Adipocyte (in vitro differentiated cells): Measurements from ENCODE around the gene PCID2.

Experiments used
- DNase-seq: peaks from one replicate; pipeline ENCODE4 v3.0.0-alpha.2; 2015; ENCODE audit warnings: low read depth
- H3K27me3 ChIP-seq: replicated peaks from 2 replicates; pipeline ENCODE4 v1.7.0; 2013; ENCODE audit warnings: mild to moderate bottlenecking, low read length, moderate library complexity; ENCODE audit not compliant: control insufficient read depth, insufficient read depth
- H3K36me3 ChIP-seq: 2 replicates; pipeline ENCODE4 v1.7.0; 2013; ENCODE audit warnings: low read length, mild to moderate bottlenecking, moderate library complexity; ENCODE audit not compliant: control insufficient read depth, insufficient read depth, severe bottlenecking
- H3K4me1 ChIP-seq: 2 replicates; pipeline ENCODE4 v1.7.0; 2013; ENCODE audit warnings: mild to moderate bottlenecking, low read length, moderate library complexity; ENCODE audit not compliant: control insufficient read depth, insufficient read depth
- H3K4me3 ChIP-seq: 2 replicates; pipeline ENCODE4 v1.7.0; 2013; ENCODE audit warnings: mild to moderate bottlenecking, low read length, moderate library complexity
- H3K9ac ChIP-seq: 2 replicates; pipeline ENCODE4 v1.7.0; 2013; ENCODE audit warnings: mild to moderate bottlenecking, low read length, moderate library complexity
- H3K9me3 ChIP-seq: 2 replicates; pipeline ENCODE4 v1.7.0; 2013; ENCODE audit warnings: mild to moderate bottlenecking, low read length, moderate library complexity; ENCODE audit not compliant: control insufficient read depth

PCID2 gene

DNA sequence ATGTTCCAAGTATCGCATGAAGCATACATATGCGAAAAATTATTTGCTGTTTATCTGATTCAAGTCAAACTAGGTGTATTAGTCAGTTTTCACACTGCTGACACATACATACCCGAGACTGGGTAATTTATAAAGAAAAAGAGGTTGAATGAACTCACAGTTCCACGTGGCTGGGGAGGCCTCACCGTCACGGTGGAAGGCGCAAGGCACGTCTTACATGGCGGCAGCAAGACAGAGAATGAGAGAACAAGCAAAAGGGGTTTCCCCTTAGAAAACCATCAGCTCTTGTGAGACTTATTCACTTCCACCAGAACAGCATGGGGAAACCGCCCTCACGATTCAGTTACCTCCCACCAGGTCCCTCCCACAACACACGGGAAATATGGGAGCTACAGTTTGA lies 63.0 kb downstream of the PCID2 start:
- Histone ChIP-seq H3K27me3 (no peaks in the 10 kb centered on the region), H3K9me3 (no peaks in the 10 kb centered on the region), H3K36me3 (no peaks in the 10 kb centered on the region), H3K4me3 (no peak overlapping the region), H3K4me1 (peaks cover 4% of the 10 kb centered on the region), H3K9ac (no peak overlapping the region)
- no peak for DNase-seq

DNA sequence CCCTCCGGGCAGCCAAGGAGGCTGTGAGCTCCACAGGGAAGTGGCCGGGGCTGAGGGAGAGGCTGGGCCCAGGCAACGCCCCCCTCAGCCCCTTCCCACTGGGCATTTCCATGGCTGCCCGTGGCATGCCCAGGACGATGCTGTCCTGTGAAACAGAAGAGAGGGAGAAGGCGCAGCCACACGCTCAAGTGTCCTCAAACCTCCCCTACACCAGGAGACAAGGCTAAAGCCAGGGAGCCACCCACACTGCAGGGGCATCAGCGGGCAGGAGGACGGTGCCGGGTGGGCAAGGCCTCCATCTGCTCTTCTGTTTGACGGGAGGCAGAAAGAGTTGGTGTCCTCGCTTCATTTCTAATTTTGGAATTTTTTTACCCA lies 64.2 kb downstream of the PCID2 start:
- peaks cover 4% of the 10 kb centered on the region for H3K4me1 ChIP-seq
- H3K9ac ChIP-seq, result no peak overlapping the region
- H3K9me3 ChIP-seq, result no peaks in the 10 kb centered on the region
- no peaks in the 10 kb centered on the region for H3K36me3 ChIP-seq
- H3K27me3 ChIP-seq, result no peaks in the 10 kb centered on the region
- H3K4me3 ChIP-seq, result no peak overlapping the region
- DNase-seq, result no peak

DNA sequence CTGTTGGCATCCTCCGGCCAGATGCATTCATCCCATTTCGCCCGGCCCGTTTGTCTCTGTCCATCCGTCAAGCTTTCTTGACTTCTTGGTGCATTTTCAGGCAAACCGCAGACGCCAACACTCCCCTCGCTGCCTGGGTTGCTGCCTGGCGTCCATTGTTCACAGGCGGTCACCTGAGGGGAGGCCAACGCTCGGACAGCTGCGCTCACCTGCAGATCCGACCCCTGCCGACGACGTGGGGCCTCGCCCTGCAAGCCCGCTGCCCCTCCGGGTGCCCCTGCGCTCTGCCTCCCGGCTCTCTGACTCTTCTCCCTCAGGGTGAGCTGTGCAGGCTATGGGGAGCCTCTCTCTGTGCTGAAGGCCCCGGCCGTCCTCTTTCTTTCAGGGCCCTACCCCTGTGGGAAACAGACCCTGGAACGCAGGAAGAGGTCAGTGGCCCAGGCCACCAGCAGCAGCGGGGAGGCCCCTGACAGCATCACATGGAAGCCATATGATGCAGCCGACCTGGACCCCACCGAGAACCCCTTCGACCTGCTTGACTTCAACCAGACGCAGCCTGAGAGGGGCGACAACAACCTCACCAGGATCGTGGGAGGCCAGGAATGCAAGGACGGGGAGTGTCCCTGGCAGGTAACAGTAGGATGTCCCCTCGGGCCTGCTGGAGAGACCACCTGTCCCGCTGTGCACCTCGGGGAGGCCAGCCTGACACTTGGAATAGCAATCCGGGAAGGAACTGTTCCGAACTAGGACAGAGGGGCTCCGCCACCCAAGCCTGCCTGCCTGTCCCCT lies 64.8 kb downstream of the PCID2 start:
- no peak for DNase-seq
- no peaks in the 10 kb centered on the region for H3K9me3 ChIP-seq

DNA sequence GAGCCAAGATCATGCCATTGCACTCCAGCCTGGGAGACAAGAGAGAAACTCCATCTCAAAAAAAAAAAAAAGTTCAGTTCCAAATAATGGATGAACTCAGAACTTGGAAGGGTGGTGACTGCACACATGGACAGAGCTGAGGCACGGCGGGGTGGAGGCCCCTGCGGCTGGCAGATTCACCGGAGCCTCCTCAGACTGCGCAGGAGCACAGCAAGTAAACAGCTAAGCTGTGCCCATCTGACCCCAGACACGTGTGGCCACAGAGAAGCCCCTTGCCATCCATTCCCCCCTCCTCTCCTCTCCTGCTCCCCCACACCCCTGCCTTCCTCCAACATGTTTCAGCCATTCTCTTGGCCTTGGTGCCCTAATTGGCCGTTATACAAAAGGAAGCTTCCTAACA lies 65.6 kb downstream of the PCID2 start:
- no peak for DNase-seq
- H3K36me3 ChIP-seq, result no peaks in the 10 kb centered on the region
- no peak overlapping the region for H3K9ac ChIP-seq
- peaks cover 4% of the 10 kb centered on the region for H3K4me1 ChIP-seq
- H3K27me3 ChIP-seq, result no peaks in the 10 kb centered on the region
- H3K4me3 ChIP-seq, result no peak overlapping the region
- H3K9me3 ChIP-seq, result no peaks in the 10 kb centered on the region

More for the DNA sequence above, 64.8 kb downstream of the PCID2 start:
- no peak overlapping the region for H3K9ac ChIP-seq
- H3K4me1 ChIP-seq, result peaks cover 4% of the 10 kb centered on the region
- no peak overlapping the region for H3K4me3 ChIP-seq
- H3K27me3 ChIP-seq, result no peaks in the 10 kb centered on the region
- H3K36me3 ChIP-seq, result no peaks in the 10 kb centered on the region

DNA sequence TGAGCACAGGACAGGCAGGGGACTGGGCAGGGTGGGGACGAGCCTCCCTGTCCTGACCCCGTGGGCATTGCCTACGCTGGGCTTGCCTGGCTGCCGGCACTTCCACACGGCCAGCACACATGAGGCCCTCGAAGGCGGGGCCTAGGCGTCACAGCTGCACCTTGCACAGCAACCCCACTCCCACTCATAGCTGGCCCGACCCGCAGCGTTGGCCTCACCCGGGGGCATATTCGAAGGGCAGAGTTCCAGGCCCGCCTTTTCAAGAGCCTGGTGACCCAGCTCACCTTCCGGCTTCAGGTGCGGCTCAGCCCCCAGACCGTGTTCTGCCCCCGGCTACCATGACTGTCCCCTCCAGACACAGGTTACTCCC lies 66.9 kb downstream of the PCID2 start:
- Histone ChIP-seq H3K27me3 (no peaks in the 10 kb centered on the region), H3K36me3 (no peaks in the 10 kb centered on the region), H3K9ac (no peak overlapping the region), H3K4me3 (no peak overlapping the region), H3K9me3 (no peaks in the 10 kb centered on the region), H3K4me1 (peaks cover 4% of the 10 kb centered on the region)
- DNase-seq, result no peak

DNA sequence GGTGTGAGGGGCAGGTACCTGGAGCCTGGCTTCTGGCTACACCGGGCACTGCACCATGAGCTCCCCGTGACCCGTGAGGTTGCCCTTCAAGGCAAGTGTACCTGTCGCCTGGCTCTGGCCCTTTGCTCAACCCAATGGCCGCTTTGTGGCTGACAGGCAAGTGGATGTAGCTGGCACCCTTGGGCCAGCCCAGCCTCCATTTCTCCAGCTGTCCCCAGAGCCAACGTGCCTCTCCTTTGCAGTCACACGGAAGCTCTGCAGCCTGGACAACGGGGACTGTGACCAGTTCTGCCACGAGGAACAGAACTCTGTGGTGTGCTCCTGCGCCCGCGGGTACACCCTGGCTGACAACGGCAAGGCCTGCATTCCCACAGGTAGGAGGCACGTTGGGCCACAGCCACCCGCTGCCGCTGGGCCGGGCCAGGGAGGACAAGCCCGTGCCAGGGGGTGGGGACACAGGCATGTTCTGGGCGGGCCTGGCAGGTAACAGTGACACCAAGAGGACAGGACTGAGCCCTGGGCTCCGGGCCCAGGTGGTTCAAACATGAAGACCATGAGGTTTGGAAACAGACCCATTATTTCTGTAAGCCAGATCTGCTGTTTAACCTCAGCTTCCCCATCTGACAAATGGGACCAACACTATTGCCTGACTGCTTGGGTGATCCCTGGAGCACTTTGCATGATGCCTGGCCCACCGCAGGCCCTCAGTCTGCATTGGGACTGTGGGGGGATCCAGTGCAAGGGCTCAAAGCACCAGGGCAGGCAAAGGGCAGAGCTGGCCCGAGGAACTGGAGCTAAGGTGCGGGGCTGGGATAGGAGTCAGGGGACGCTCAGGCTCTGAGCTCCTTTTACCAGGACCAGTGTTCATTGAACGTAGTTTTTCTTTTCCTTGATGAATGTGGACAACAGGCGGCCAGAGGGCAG lies 67.5 kb downstream of the PCID2 start:
- no peaks in the 10 kb centered on the region for H3K36me3 ChIP-seq
- no peak for DNase-seq
- H3K27me3 ChIP-seq, result no peaks in the 10 kb centered on the region
- H3K4me1 ChIP-seq, result peaks cover 4% of the 10 kb centered on the region
- H3K9ac ChIP-seq, result no peak overlapping the region
- no peak overlapping the region for H3K4me3 ChIP-seq
- H3K9me3 ChIP-seq, result no peaks in the 10 kb centered on the region

DNA sequence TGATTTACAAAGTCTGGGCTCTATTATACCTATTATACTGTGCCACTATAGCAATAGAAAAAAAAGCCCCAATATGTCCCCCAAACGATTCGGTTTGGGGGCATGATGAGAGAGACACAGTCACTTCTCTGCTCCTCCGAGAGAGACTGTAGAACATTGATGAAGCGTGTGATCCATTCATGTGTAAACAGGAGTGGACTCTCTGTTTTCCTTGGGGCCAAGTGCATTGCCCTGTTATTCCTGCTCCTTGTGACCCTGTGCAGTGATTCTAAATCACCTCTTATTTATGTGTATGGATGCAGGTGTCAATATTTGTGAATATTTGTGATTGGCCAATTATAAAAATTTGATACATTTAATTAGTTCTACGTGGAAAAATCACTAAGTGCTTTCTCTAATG lies 68.9 kb downstream of the PCID2 start:
- DNase-seq, result no peak
- H3K27me3 ChIP-seq, result no peaks in the 10 kb centered on the region

DNA sequence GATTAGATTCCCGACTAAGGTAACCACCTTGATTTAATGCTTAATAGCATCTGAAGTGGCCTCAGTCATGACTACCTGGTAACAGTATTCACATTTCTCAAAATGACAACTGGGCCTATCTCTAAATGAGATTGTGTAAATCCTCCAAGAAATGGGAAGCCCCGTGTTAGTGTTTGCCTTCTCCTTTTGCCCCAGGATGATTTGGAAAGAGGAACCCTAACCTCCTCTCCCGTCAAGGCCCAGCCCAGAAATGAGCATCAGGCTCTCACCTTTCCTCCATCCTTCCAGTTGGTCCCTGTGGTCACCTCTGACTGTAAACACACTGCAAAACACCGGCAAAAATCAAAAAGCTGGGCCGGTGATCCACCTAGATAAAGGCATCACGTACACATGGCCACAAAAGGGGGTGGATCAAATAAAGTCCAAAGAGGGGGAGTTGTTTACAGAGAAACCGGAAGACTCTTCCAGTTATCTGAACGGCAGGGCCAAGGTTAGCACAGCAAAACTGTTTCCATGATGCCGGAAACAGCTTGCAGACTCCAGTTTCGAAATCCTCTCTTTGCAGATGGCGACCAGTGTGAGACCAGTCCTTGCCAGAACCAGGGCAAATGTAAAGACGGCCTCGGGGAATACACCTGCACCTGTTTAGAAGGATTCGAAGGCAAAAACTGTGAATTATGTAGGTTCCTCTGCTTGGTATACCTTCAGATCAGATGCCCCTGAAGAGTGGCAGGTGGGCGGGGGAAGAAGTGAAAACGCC lies 69.5 kb downstream of the PCID2 start:
- no peak overlapping the region for H3K9ac ChIP-seq

More for the DNA sequence above, 68.9 kb downstream of the PCID2 start:
- Histone ChIP-seq H3K36me3 (no peaks in the 10 kb centered on the region), H3K4me1 (peaks cover 4% of the 10 kb centered on the region), H3K9me3 (no peaks in the 10 kb centered on the region), H3K4me3 (no peak overlapping the region), H3K9ac (no peak overlapping the region)

DNA sequence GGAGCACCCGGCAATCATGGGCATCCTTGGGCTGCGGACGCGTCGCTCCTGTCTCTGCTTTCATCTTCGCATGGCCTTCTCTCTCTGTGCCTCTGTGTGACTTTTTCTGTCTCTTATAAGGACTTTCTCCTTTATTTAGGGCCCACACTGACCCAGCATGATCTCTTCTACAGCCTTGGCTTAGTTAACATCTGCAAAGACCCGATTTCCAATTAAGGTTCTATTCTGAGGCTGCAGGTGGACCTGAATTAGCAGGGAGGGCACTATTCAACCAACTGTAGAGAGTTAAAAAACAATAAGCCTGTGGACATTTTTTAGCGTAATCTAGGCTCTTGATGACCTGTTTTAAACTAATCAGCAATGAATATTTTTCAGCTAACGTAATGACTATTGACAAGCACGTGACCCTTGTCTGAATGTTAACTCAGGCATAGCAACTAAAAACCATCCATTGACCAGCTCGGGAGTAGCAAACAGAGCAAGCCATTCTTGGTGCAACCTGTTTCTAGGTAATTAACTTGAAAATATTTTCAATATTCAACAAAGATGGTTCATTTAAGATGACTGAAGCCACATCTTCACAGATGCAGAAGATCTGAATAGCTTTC lies 70.7 kb downstream of the PCID2 start:
- H3K9ac ChIP-seq, result no peak overlapping the region
- no peak overlapping the region for H3K4me3 ChIP-seq
- H3K36me3 ChIP-seq, result no peaks in the 10 kb centered on the region
- H3K9me3 ChIP-seq, result no peaks in the 10 kb centered on the region
- H3K4me1 ChIP-seq, result no peaks in the 10 kb centered on the region
- DNase-seq, result no peak
- no peaks in the 10 kb centered on the region for H3K27me3 ChIP-seq

More for the DNA sequence above, 69.5 kb downstream of the PCID2 start:
- no peaks in the 10 kb centered on the region for H3K27me3 ChIP-seq
- DNase-seq, result no peak
- no peaks in the 10 kb centered on the region for H3K36me3 ChIP-seq
- no peaks in the 10 kb centered on the region for H3K9me3 ChIP-seq
- peaks cover 4% of the 10 kb centered on the region for H3K4me1 ChIP-seq
- H3K4me3 ChIP-seq, result no peak overlapping the region

DNA sequence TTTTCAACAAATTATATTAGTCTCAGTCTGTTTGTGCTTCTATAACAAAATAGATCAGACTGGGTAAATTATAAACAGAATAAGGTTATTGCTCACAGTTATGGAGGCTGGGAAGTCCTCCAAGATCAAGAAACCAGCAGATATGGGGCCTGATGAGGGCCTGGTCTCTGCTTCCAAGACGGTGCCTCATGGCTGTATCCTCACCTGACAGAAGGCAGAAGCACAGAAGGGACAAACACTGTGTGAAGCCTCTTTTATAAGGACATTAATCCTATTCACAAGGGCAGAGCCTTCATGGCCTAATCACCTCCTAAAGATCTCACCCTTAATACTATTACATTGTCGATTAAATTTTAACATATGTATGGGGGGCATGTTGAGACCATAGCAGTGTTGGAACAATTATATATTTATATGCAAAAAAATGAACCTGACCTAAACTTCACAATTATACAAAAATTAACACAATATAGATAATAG lies 73.1 kb downstream of the PCID2 start:
- H3K36me3 ChIP-seq, result no peaks in the 10 kb centered on the region
- no peak for DNase-seq
- H3K9ac ChIP-seq, result no peak overlapping the region
- H3K4me1 ChIP-seq, result no peaks in the 10 kb centered on the region
- no peaks in the 10 kb centered on the region for H3K27me3 ChIP-seq
- no peak overlapping the region for H3K4me3 ChIP-seq
- no peaks in the 10 kb centered on the region for H3K9me3 ChIP-seq
